RWPE1 (cell line): Measurements from ENCODE around the gene SND1.
A peak's percentile ranks its signal among the peaks of the same experiment; 100 is the strongest.

Source experiments
- CTCF ChIA-PET: fragments of 350-600 bp; sonication (Branson Sonifier 250); formaldehyde crosslinking; extraction: SDS; loops from one replicate; lab custom pipeline; 2021; lab: Yijun Ruan, JAX
- POLR2A ChIA-PET: fragments of 400-600 bp; formaldehyde crosslinking; extraction: SDS; loops from one replicate; lab custom pipeline; 2020; ENCODE audit warnings: antibody characterized with exemption; ENCODE audit not compliant: low non-redundant PET; lab: Yijun Ruan, JAX
- DNase-seq: peaks from one replicate; pipeline ENCODE4 v3.0.0; 2012; ENCODE audit warnings: low spot score
- H3K27ac ChIP-seq: fragments of 450-650 bp; 2 replicates; pipeline ENCODE4 v1.5.1; 2017
- CTCF ChIP-seq: fragments of 450-650 bp; conservative IDR thresholded peaks from 2 replicates; pipeline ENCODE4 v1.5.1; 2017; ENCODE audit warnings: low read depth, mild to moderate bottlenecking

Gene SND1

GRCh38 chr7:127618775-127619174 lies 33.2 kb upstream of the SND1 start:
- no peak for DNase-seq
- POLR2A ChIA-PET = no interaction called here

GRCh38 chr7:127619681-127620405 lies 32.2 kb upstream of the SND1 start:
- DNase-seq = no peak
- ChIA-PET CTCF (no interaction called here), POLR2A (no interaction called here)
- no peak overlapping the region for H3K27ac ChIP-seq
- TF ChIP-seq CTCF = no peak

More at GRCh38 chr7:127618775-127619174, 33.2 kb upstream of the SND1 start:
- CTCF ChIA-PET = no interaction called here
- no peak for TF ChIP-seq CTCF
- no peak overlapping the region for H3K27ac ChIP-seq

GRCh38 chr7:127620406-127621233 lies 31.4 kb upstream of the SND1 start:
- no peak for TF ChIP-seq CTCF
- no peak for DNase-seq
- H3K27ac ChIP-seq = no peak overlapping the region
- ChIA-PET POLR2A (no interaction called here), CTCF (no interaction called here)

GRCh38 chr7:127625331-127625730 lies 26.7 kb upstream of the SND1 start:
- ChIA-PET CTCF (interaction anchor here (0.7 kb wide), 1 partner anchor 521 kb away, joined by 3 read pairs; no protein-coding TSS in a partner anchor), POLR2A (no interaction called here)
- TF ChIP-seq CTCF = no peak
- DNase-seq = no peak
- no peak overlapping the region for H3K27ac ChIP-seq

- TF ChIP-seq CTCF = no peak
- DNase-seq = no peak
- ChIA-PET POLR2A (no interaction called here), CTCF (no interaction called here)
- no peak overlapping the region for H3K27ac ChIP-seq
Observed at GRCh38 chr7:127628445-127628844, 23.5 kb upstream of the SND1 start.

- DNase-seq = peak; percentile 25
- POLR2A ChIA-PET = no interaction called here
- TF ChIP-seq CTCF = peak; percentile 18; the same call in 1 of the 2 replicates
- CTCF ChIA-PET = interaction anchor here (0.7 kb wide), 1 partner anchor 13 kb away, joined by 3 read pairs; no protein-coding TSS in a partner anchor
- H3K27ac ChIP-seq = no peak overlapping the region
Observed at GRCh38 chr7:127629268-127629854, 22.6 kb upstream of the SND1 start.
